Psoas muscle (tissue), 8 donors: ENCODE data around the gene CTNNB1. TPM values are rescaled to one million over a fixed set of nuclear protein-coding genes. Genes with fewer than 3 reads are reported as not detected.

Source experiments
- ATAC-seq, 4 donors: fragments of 200-7000 bp; cut with Tn5 transposase; one replicate each; pipeline ENCODE4 v1.9.1; 2020; ENCODE audit warnings: moderate library complexity in 3 of 4, mild to moderate bottlenecking in 2 of 4
- DNase-seq, 2 donors: peaks; one replicate each; pipeline ENCODE4 v3.0.0-alpha.2; 2020
- H3K27ac ChIP-seq: fragments of 200-600 bp; one replicate; pipeline ENCODE4 v1.8.0; 2022
- H3K27me3 ChIP-seq, 3 donors: fragments of 200-600 bp in 1 of 3; one replicate each; pipeline versions ENCODE4 v1.6.1 to v1.8.0; 2013 to 2022; ENCODE audit warnings: low read length in 2 of 3, mild to moderate bottlenecking in 2 of 3, moderate library complexity in 1 of 3; ENCODE audit not compliant: insufficient read depth in 3 of 3
- H3K36me3 ChIP-seq, 2 donors: fragments of 200-600 bp in 1 of 2; one replicate each; pipeline versions ENCODE4 v1.6.1 to v1.8.0; 2013 to 2022; ENCODE audit warnings: low read depth in 1 of 2, mild to moderate bottlenecking in 1 of 2, moderate library complexity in 1 of 2; ENCODE audit not compliant: insufficient read depth in 1 of 2
- H3K4me1 ChIP-seq: fragments of 200-600 bp; one replicate; pipeline ENCODE4 v1.8.0; 2022
- H3K4me3 ChIP-seq: fragments of 200-600 bp; one replicate; pipeline ENCODE4 v1.8.0; 2022; ENCODE audit warnings: mild to moderate bottlenecking
- H3K9me3 ChIP-seq: fragments of 200-600 bp; one replicate; pipeline ENCODE4 v1.8.0; 2022
- WGBS, 3 donors: extraction: QIAGEN DNeasy Blood & Tissue Kit; methylation state at CpG; one replicate each; pipeline versions ENCODE4 v1.1.6 to v1.1.7; 2013; 5-methylcytosine and 5-hydroxymethylcytosine counted together
- intact Hi-C, 2 donors: fragments of 100-400 bp; cut with DNase I; formaldehyde crosslinking; loops; one replicate each; pipeline versions ENCODE4 v1.11.0 to v1.14.2; 2022
- polyA plus RNA-seq, 3 donors: library from polyadenylated mRNA; stranded (reverse); fragments of 200-250 nt; gene quantifications; one replicate each; pipeline ENCODE4 v1.2.3, GENCODE V29; 2013
- total RNA-seq, 4 donors: library from RNA; stranded (reverse); fragmentation: NEBNext Ultra II Directional in 2 of 4; extraction: Animal tissue kit (Norgen Biotek cat#: 25700) in 2 of 4; gene quantifications; one replicate each; pipeline versions ENCODE4 v1.2.1 to v1.2.4, GENCODE V29; 2021 to 2023
- TF ChIP-seq, protein P1 (sequence below): fragments of 200-600 bp; IDR thresholded peaks from one replicate; pipeline ENCODE4 v1.8.0; 2022; ENCODE audit warnings: antibody characterized with exemption
- donor health status: healthy with polysubstance abuse.
- donor health status: DM: no; HTN: no; CAD: no; lungs with moderate emphysema.
- donor health status: Bipolar disorder and iron deficiency.
- donor health status: healthy.
- donor health status: DM: yes; HTN: yes; CAD: no.
- donor health status: DM: no; HTN: no; CAD: no.
- donor health status: DM: no; HTN: no; CAD: no.
- donor health status: DM: yes; HTN: yes; CAD: no.

Gene CTNNB1
- total and polyA plus RNA-seq, 7 donors = 32.1 to 128 (median 93.8) TPM

- DNase-seq (no peak), ATAC-seq (no peak)
- intact Hi-C loops = no loop called here
- Histone ChIP-seq H3K36me3 (no peaks in the 10 kb centered on the region), H3K4me3 (no peak overlapping the region), H3K4me1 (no peaks in the 10 kb centered on the region), H3K27me3 (no peaks in the 10 kb centered on the region), H3K27ac (no peak overlapping the region), H3K9me3 (no peaks in the 10 kb centered on the region)
- TF ChIP-seq, protein P1, sequence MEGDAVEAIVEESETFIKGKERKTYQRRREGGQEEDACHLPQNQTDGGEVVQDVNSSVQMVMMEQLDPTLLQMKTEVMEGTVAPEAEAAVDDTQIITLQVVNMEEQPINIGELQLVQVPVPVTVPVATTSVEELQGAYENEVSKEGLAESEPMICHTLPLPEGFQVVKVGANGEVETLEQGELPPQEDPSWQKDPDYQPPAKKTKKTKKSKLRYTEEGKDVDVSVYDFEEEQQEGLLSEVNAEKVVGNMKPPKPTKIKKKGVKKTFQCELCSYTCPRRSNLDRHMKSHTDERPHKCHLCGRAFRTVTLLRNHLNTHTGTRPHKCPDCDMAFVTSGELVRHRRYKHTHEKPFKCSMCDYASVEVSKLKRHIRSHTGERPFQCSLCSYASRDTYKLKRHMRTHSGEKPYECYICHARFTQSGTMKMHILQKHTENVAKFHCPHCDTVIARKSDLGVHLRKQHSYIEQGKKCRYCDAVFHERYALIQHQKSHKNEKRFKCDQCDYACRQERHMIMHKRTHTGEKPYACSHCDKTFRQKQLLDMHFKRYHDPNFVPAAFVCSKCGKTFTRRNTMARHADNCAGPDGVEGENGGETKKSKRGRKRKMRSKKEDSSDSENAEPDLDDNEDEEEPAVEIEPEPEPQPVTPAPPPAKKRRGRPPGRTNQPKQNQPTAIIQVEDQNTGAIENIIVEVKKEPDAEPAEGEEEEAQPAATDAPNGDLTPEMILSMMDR = no peak
- WGBS, 3 donors = 78 to 90% (median 85%) methylated on average over 2 of the region's 2 CpGs
Observed at GRCh38 chr3:41178576-41178975, 20.7 kb upstream of the CTNNB1 start.

GRCh38 chr3:41180396-41180795 is 18.9 kb upstream of the CTNNB1 start:
- Histone ChIP-seq H3K4me3 (no peak overlapping the region), H3K27ac (no peak overlapping the region), H3K4me1 (no peaks in the 10 kb centered on the region), H3K27me3 (no peaks in the 10 kb centered on the region), H3K36me3 (no peaks in the 10 kb centered on the region), H3K9me3 (no peaks in the 10 kb centered on the region)
- intact Hi-C loops = no loop called here
- no peak for ATAC-seq
- TF ChIP-seq, protein P1 = no peak
- DNase-seq = no peak
- 92 to 95% (median 94%) methylated on average over 2 of the region's 2 CpGs for WGBS, 3 donors

- ATAC-seq (no peak), DNase-seq (no peak)
- TF ChIP-seq, protein P1 = no peak
- H3K4me3 ChIP-seq = no peak overlapping the region
- H3K27me3 ChIP-seq = no peaks in the 10 kb centered on the region
- no peak overlapping the region for H3K27ac ChIP-seq
- 83 to 87% (median 84%) methylated on average over 5 of the region's 5 CpGs for WGBS, 3 donors
- intact Hi-C loops = no loop called here
- no peaks in the 10 kb centered on the region for H3K9me3 ChIP-seq
- H3K4me1 ChIP-seq = no peaks in the 10 kb centered on the region
- no peaks in the 10 kb centered on the region for H3K36me3 ChIP-seq
Observed at GRCh38 chr3:41182504-41183059, 16.7 kb upstream of the CTNNB1 start.

DNA sequence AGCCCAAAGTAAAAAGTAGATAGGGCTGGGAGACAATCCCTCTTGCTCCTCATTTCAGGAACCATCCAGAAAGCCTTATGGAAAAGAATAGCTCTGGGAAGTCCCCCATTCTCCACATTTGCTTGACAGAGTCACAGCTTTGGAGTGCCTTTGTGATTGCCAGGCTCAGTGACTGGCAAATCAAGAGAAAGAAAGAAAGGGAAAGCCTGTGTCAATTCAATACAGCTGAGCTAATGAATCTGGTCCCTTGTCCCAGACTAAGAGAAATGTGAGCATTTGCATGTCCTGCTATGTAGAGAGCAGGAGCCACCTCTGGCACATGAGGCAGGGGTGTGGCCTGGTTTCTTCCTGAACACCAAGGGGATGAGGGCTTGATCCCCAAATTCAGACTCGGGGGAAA is 14.9 kb upstream of the CTNNB1 start:
- Histone ChIP-seq H3K27me3 (no peaks in the 10 kb centered on the region), H3K36me3 (no peaks in the 10 kb centered on the region), H3K27ac (no peak overlapping the region), H3K4me3 (no peak overlapping the region), H3K4me1 (no peaks in the 10 kb centered on the region), H3K9me3 (no peaks in the 10 kb centered on the region)
- TF ChIP-seq, protein P1 = no peak
- ATAC-seq (no peak), DNase-seq (no peak)
- 37 to 65% (median 48%) methylated on average over 1 of the region's 1 CpG for WGBS, 3 donors
- intact Hi-C loops = no loop called here

DNA sequence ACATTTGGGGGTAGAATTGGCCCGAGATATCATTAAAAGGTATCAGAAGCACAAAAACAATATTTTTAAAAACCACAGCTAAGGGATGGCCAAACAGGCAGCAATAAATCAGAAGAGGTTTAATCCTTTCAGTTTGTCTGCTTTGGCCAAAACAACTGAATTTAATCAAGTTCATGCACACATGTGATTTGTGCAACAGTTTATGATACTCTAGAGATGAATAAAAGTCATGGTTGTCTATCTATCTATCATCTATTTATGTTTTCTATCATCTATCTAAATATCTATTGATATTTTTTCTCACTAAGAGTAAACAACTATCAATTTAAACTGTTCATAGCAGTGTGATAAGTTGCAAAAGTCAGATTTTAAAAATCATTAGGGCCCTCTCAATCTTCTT is 13.0 kb upstream of the CTNNB1 start:
- Histone ChIP-seq H3K9me3 (no peaks in the 10 kb centered on the region), H3K4me1 (no peaks in the 10 kb centered on the region), H3K27ac (no peak overlapping the region), H3K36me3 (no peaks in the 10 kb centered on the region), H3K27me3 (no peaks in the 10 kb centered on the region), H3K4me3 (no peak overlapping the region)
- TF ChIP-seq, protein P1 = no peak
- intact Hi-C loops = no loop called here
- WGBS, 3 donors = 67 to 75% (median 68%) methylated on average over 1 of the region's 1 CpG
- ATAC-seq (no peak), DNase-seq (no peak)
